ENCODE results near the gene MARCHF7.
"Not testable (repeated sequence)": the region's sequence is repeated elsewhere in the genome, so short reads cannot be mapped to it uniquely, and the experiment has no call there.

MARCHF7 gene

DNA sequence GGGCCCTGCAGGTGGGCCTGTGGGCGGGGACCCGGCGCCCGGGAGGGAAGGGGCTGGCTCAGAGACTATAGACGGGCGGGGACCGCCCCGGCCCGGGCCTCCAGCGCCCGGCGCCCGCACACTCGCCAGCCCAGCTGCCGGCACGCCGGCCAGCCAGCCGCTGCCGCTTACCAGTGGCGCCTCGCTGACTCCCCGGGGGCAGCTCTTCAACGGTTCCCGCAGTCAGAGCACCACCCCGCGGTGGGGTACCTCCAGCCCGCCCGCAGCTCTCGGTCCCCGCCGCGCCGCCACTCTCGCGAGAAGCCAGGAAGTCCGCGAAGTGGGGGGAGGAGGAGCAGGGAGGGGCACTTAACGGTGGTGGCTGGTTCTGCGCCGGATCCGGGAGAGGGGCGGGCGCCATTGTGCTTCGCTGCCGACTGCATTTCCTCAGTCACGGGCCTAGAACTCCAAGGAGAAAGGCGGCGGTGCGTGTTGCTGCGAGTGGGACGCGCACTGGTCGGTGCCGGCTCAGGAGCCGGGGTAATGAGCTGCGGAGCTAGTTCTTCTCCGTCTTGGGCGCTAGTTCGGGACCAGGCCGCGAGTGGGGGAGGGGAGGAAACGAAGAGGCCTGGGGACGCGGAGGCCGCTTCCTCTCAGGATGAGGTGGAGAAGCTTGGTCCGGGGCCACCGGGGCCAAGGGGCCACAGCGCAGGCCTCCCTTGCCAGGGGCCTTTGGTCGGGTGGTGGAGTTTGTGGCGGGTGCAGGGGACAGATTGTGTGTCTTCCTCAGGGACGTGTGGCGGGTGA is at the start of gene MARCHF7:
Gene MARCHF7 (plus strand): TSS at position 364 of the 786 bp plus-strand sequence. CDS start 16,517 bp downstream, outside the sequence.
- no peak for FAIRE-seq

- FAIRE-seq, result not testable (repeated sequence)
These were observed 44.9 kb upstream of the MARCHF7 start for GRCh38 chr2:159667423-159667822.

DNA sequence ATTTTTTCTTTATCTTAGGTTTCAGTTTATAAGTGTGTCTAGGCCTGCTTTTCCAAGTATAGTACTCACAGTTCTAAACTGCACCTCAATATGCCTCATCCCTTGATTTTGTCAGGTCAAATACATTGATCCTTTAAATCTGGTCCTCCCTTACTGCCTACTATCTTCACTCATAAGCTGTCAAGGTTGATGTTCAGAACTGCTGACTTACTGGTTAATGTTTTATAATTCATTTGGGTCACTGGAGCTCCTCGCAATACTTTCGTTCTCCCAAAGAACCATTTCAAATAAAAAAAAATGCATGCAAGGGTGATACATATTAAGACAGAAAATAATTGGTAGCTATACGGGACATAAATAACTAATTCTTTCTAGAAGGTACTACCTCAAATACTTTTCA is 41.3 kb upstream of the MARCHF7 start:
- no peak for FAIRE-seq

DNA sequence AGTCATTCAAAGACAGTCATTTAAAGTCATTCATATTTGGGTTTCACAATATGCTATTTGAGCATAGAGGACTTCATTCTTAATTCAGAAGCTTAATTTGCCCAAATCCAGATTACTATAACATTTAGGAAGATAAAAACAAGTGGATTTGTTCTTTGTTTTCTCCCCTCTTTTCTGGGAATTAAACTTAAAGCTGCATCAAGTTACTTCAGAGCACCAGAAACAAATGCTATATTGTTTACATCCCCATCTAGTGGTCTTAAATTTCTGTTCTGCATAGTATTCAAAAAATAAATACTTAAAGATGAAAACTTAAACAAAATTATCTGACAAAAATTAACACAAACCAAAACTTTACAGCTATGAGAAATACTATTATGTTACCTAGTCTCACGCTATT is 34.7 kb upstream of the MARCHF7 start:
- FAIRE-seq, result no peak

GRCh38 chr2:159680692-159681091 is 31.6 kb upstream of the MARCHF7 start:
- no peak for FAIRE-seq

DNA sequence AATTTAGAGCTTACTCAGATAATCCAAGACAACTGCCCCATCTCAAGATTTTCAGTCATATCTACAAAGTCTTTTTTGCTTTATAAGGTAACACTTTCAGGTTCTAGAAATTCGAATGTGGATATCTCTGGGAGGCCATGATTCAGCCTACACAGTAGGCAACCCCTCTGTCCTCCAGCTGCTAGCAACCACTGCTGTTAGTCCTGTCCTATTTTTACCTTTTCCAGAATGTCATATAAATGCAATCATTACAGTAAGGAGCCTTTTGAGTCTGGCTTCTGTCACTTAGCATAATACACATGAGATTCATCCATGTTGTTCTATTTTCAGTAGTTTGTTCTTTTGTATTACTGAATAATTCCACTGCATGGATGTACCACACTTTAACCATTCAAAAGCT is 28.5 kb upstream of the MARCHF7 start:
- no peak for FAIRE-seq

GRCh38 chr2:159684796-159685195 is 27.5 kb upstream of the MARCHF7 start:
- no peak for FAIRE-seq

DNA sequence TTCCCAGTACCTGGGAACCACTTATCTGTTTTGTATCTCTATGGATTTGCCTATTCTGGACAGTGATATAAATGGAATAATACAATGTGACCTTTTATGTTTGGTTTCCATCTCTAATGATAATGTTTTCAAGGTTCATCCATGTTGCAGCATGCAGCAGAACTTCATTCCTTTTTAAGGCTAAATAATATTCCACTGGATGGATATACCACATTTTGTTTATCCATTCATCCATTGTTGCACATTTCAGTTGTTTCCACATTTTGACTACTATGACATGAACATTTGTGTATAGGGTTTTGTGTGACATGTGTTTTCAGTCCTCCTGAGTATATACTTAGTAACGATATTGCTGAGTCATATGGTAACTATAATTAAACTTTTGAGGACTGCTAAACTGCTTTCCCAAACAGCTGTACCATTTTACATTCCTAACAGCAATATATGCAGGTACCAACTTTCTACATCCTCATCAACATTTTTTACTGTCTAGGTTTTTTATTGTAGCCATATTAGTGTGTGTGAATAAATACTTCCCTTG is 17.7 kb upstream of the MARCHF7 start:
- FAIRE-seq, result no peak

- FAIRE-seq, result no peak
These were observed 16.4 kb upstream of the MARCHF7 start for GRCh38 chr2:159695795-159696448.

DNA sequence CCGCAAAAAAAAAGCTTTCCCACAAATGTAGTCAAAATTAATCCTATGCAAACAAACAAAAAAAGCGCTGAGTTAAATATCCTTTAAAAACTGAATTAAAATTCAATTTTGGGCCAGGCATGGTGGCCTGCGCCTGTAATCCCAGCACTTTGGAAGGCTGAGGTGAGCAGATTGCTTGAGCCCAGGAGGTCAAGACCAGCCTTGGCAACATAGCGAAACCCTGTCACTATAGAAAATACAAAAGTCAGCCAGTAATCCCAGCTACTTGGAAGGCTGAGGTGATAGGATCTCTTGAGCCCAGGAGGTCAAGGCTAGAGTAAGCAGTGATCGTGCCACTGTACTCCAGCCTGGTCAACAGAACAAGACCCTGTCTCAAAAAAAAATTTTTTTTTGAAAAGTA is 8.8 kb upstream of the MARCHF7 start:
- FAIRE-seq, result no peak

GRCh38 chr2:159706385-159706980 is 5.8 kb upstream of the MARCHF7 start:
- FAIRE-seq, result no peak

DNA sequence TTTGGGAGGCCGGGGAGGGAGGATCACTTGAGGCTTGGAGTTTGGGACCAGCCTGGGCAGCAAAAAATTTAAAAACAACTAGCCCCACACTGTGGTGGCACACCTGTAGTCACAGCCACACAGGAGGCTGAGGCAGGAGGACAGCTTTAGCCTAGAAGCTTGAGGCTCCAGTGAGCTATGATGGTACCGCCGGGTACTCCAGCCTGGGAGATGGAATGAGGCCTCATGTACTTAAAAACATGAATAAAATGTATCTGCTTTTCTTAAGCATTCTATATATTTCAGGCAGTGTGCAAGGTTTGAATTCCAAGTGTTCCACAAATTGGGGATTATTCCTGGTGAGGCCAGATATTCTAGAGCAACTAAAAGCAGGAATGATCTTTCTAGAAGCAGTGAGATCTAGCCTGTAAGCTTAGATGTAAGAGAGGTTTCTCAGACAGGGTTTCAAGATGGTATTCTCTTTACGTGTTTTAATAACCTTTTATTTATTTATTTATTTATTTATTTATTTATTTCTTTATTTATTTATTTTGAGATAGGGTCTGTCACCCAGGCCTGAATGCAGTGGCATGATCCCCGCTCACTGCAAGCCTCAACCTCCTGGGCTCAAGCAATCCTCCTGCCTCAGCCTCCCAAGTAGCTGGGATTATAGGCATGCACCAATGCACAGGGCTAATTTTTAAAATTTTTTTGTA is 4.1 kb upstream of the MARCHF7 start:
- FAIRE-seq, result peak; percentile 66

- no peak for FAIRE-seq
These were observed 1.6 kb upstream of the MARCHF7 start for GRCh38 chr2:159710601-159711180.

GRCh38 chr2:159711562-159712142 is 654 bp upstream of the MARCHF7 start:
- peak; percentile 65 for FAIRE-seq

DNA sequence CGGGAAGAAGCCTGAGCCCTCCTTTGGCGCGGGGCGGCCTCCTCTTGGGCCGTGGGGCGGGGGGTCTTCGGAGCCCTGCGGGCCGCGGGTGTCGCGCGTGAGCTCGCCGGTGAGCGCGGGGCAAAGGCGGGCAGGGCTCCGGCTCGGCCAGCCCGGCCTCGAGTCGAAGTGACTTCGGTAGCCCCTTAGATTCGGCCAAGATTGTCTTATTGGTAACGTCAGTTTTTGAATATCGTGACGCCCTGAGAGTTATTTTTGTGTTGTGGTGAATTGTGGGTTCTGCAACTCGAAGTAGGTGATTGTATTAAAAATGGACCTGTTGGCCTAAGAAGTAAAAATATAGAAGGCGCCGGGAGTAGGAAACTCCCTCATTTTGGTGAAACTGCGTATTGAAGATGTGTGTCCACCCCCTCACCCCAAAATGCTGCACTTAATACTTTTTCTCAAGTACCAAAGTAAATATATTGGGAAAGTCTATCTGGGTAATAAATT is 669 bp downstream of the MARCHF7 start:
- no peak for FAIRE-seq

DNA sequence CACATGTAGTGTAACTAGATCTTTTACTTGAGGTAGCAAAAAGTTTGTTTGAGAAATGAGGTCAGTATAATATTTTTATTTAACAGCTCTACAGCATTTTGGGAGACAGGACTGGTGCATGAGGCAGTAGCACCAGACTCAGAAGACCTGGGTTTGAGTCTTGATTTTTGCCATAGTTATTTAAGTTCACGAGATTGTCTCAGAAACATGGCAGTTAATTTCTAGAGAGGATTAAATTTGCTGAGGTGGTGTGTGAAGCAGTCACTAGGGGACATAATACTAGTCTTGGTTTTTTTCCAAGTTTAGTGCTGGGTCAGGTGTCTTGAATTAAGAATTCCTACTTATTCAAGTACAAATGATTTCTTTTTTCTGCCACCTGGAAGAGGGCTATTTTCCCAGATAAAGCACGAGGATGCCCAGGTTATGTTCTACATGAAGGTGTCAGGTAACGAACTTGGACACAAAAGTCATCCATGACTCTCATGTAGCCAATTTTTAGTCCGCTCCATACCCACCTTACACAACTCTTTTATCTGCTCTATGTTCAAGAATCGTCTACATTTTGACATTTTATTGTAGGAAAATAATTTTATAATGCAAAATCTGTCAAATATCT is 1.4 kb downstream of the MARCHF7 start:
- FAIRE-seq, result peak; percentile 89

DNA sequence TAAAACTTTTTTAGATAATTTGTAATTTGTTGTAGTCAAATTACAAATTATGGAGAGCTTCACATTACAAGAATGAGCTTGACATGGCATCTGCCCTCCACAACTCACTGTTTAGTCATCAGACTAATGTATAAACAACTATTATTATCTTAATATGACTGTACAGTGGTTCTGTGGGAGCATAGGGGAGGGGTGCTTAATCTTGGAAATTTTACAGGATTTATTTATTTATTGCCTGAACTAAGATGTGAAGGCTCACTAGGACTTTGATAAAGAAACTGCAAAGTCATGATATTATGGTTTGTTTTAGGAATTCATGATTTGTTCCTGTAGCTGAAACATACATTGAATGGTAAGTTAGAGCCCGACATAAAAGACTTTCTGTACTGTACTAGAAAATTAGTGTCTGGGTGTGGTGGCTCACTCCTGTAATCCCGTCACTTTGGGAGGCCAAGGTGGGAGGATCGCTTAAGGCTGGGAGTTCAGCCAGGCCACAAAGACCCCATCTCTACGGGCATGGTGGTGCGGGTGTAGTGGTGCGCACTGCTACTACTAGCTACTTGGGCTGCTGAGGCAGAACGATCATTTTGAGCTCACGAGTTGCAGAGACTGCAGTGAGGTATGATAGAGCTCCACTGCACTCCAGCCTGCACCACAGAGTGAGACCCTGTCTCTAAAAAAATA is 2.1 kb downstream of the MARCHF7 start:
- no peak for FAIRE-seq

DNA sequence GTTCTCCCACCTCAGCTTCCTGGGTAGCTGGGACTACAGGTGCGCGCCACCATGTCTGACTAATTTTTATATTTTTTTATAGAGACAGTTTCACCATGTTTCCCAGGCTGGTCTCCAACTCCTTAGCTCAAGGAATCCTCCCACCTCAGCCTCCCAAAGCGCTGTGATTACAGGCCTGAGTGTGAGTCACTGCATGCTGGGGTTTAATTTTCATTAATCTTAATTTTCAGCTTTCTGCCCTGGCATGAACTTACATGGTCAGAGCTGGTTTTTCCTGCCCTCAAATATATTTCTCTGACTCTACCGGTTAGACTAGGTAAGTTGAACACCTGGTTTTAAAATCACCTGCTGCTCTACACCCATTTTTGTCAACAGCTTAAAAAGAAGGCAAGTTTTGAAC is 3.1 kb downstream of the MARCHF7 start:
- no peak for FAIRE-seq

GRCh38 chr2:159716409-159716808 is 4.1 kb downstream of the MARCHF7 start:
- FAIRE-seq, result not testable (repeated sequence)

GRCh38 chr2:159716857-159717256 is 4.6 kb downstream of the MARCHF7 start:
- FAIRE-seq, result no peak

GRCh38 chr2:159720676-159721075 is 8.4 kb downstream of the MARCHF7 start:
- no peak for FAIRE-seq
